Ishikawa (cell line): ENCODE data around the gene IDH2.

Experiments used
- EGR1 ChIP-seq: IDR thresholded peaks from 2 replicates; pipeline ENCODE4 v1.6.1; 2012
- EP300 ChIP-seq: IDR thresholded peaks from 2 replicates; pipeline ENCODE4 v1.6.1; 2012; ENCODE audit warnings: borderline replicate concordance
- FOXM1 ChIP-seq: IDR thresholded peaks from 2 replicates; pipeline ENCODE4 v1.6.1; 2012; ENCODE audit warnings: low read depth, borderline replicate concordance
- RAD21 ChIP-seq: IDR thresholded peaks from 2 replicates; pipeline ENCODE4 v1.6.1; 2012; ENCODE audit warnings: low read depth
- REST ChIP-seq: IDR thresholded peaks from 2 replicates; pipeline ENCODE4 v1.6.1; 2012; ENCODE audit warnings: low read depth, mild to moderate bottlenecking
- TAF1 ChIP-seq: IDR thresholded peaks from 2 replicates; pipeline ENCODE4 v1.6.1; 2012; ENCODE audit warnings: low read depth, mild to moderate bottlenecking
- TEAD4 ChIP-seq: IDR thresholded peaks from 2 replicates; pipeline ENCODE4 v1.6.1; 2012
- USF1 ChIP-seq: IDR thresholded peaks from 2 replicates; pipeline ENCODE4 v1.6.1; 2012
- YY1 ChIP-seq: IDR thresholded peaks from 2 replicates; pipeline ENCODE4 v1.6.1; 2012; ENCODE audit warnings: low read depth
- TF ChIP-seq, protein P1 (sequence below): IDR thresholded peaks from 2 replicates; pipeline ENCODE4 v1.6.1; 2012

GRCh38 chr15:90145761-90146160, 43.5 kb upstream of the IDH2 start:
- no peak for TF ChIP-seq YY1
- no peak for TF ChIP-seq RAD21
- TF ChIP-seq TEAD4, result no peak
- TF ChIP-seq TAF1, result no peak
- TF ChIP-seq FOXM1, result no peak
- TF ChIP-seq, protein P1, sequence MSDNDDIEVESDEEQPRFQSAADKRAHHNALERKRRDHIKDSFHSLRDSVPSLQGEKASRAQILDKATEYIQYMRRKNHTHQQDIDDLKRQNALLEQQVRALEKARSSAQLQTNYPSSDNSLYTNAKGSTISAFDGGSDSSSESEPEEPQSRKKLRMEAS, result no peak
- no peak for TF ChIP-seq REST
- no peak for TF ChIP-seq EP300
- TF ChIP-seq USF1, result no peak
- no peak for TF ChIP-seq EGR1
